ACHN (cell line): ENCODE measurements around the gene KRABD2.
A peak's percentile ranks its signal among the peaks of the same experiment; 100 is the strongest.

Experiments used
- DNase-seq: peaks from one replicate; pipeline ENCODE4 v3.0.0-alpha.2; 2015
- in situ Hi-C: cut with HindIII; loops from 2 replicates; pipeline ENCODE4 v1.10.0; 2017; ENCODE audit warnings: low sequenced_read_pairs, low pct_ligation_motif_present, low pct_unique_long_range_greater_than_20kb

The KRABD2 gene

GRCh38 chr17:8376271-8377067 is at the start of gene KRABD2:
KRABD2 (minus strand) TSS chr17:8376704.
- in situ Hi-C loops = no loop called here
- peak; percentile 91 for DNase-seq

- DNase-seq = no peak
- in situ Hi-C loops = no loop called here
These were observed 45.1 kb upstream of the KRABD2 start for GRCh38 chr17:8421571-8421970.

GRCh38 chr17:8420041-8420934 is 43.8 kb upstream of the KRABD2 start:
- DNase-seq = no peak
- in situ Hi-C loops = no loop called here

- in situ Hi-C loops = no loop called here
- DNase-seq = no peak
These were observed 42.8 kb upstream of the KRABD2 start for GRCh38 chr17:8419305-8419704.

- no peak for DNase-seq
- in situ Hi-C loops = no loop called here
These were observed 42.0 kb upstream of the KRABD2 start for GRCh38 chr17:8418471-8418870.

- in situ Hi-C loops = no loop called here
- no peak for DNase-seq
These were observed 41.3 kb upstream of the KRABD2 start for GRCh38 chr17:8417806-8418205.

- DNase-seq = no peak
- in situ Hi-C loops = no loop called here
These were observed 37.4 kb upstream of the KRABD2 start for GRCh38 chr17:8413938-8414337.

GRCh38 chr17:8413328-8413727 is 36.8 kb upstream of the KRABD2 start:
- in situ Hi-C loops = no loop called here

GRCh38 chr17:8412089-8412488 is 35.6 kb upstream of the KRABD2 start:
- no peak for DNase-seq
- in situ Hi-C loops = no loop called here

More at GRCh38 chr17:8413328-8413727, 36.8 kb upstream of the KRABD2 start:
- no peak for DNase-seq

GRCh38 chr17:8410883-8411238 is 34.4 kb upstream of the KRABD2 start:
- in situ Hi-C loops = no loop called here
- no peak for DNase-seq

- in situ Hi-C loops = no loop called here
- DNase-seq = peak; percentile 89
These were observed 33.7 kb upstream of the KRABD2 start for GRCh38 chr17:8409966-8410882.

GRCh38 chr17:8408371-8408770 is 31.9 kb upstream of the KRABD2 start:
- DNase-seq = no peak
- in situ Hi-C loops = no loop called here

GRCh38 chr17:8406174-8406573 is 29.7 kb upstream of the KRABD2 start:
- DNase-seq = no peak
- in situ Hi-C loops = no loop called here

- in situ Hi-C loops = no loop called here
These were observed 29.1 kb upstream of the KRABD2 start for GRCh38 chr17:8405499-8406016.

GRCh38 chr17:8402921-8403536 is 26.5 kb upstream of the KRABD2 start:
- in situ Hi-C loops = no loop called here
- DNase-seq = no peak

More at GRCh38 chr17:8405499-8406016, 29.1 kb upstream of the KRABD2 start:
- DNase-seq = no peak

GRCh38 chr17:8401107-8401506 is 24.6 kb upstream of the KRABD2 start:
- DNase-seq = no peak
- in situ Hi-C loops = no loop called here

GRCh38 chr17:8398980-8399379 is 22.5 kb upstream of the KRABD2 start:
- in situ Hi-C loops = no loop called here
- no peak for DNase-seq

- no peak for DNase-seq
- in situ Hi-C loops = no loop called here
These were observed 21.1 kb upstream of the KRABD2 start, which contains the start of gene RNF222 for GRCh38 chr17:8397636-8398035. RNF222 (minus strand) TSS chr17:8397827; CDS start chr17:8393461, 4,366 bp downstream.
